HPDE6-E6E7 (cell line): Measurements from ENCODE around the gene NCKAP5.

Experiments used
- DNase-seq: peaks from one replicate; pipeline ENCODE4 v3.0.0; 2011; ENCODE audit warnings: missing footprints; ENCODE audit errors: extremely low spot score

NCKAP5 gene

GRCh38 chr2:133152801-133153200 is 415.5 kb downstream of the NCKAP5 start:
- DNase-seq: no peak

GRCh38 chr2:133148187-133148586 is 420.1 kb downstream of the NCKAP5 start:
- DNase-seq: no peak

- no peak for DNase-seq
Observed at GRCh38 chr2:133146893-133147292, 421.4 kb downstream of the NCKAP5 start.

GRCh38 chr2:133143645-133144044 is 424.6 kb downstream of the NCKAP5 start:
- no peak for DNase-seq

GRCh38 chr2:133142087-133142486 is 426.2 kb downstream of the NCKAP5 start:
- DNase-seq: no peak

GRCh38 chr2:133140620-133141019 is 427.6 kb downstream of the NCKAP5 start:
- no peak for DNase-seq

GRCh38 chr2:133139847-133140533 is 428.3 kb downstream of the NCKAP5 start:
- DNase-seq: no peak

GRCh38 chr2:133138693-133139092 is 429.6 kb downstream of the NCKAP5 start:
- peak; percentile 70 for DNase-seq

GRCh38 chr2:133135035-133135654 is 433.1 kb downstream of the NCKAP5 start:
- no peak for DNase-seq

- DNase-seq: no peak
Observed at GRCh38 chr2:133130548-133131246, 437.6 kb downstream of the NCKAP5 start.

- DNase-seq: no peak
Observed at GRCh38 chr2:133124446-133124845, 443.8 kb downstream of the NCKAP5 start.

- DNase-seq: no peak
Observed at GRCh38 chr2:133123904-133124303, 444.4 kb downstream of the NCKAP5 start.

- DNase-seq: no peak
Observed at GRCh38 chr2:133123393-133123792, 444.9 kb downstream of the NCKAP5 start.

GRCh38 chr2:133122529-133122928 is 445.7 kb downstream of the NCKAP5 start:
- DNase-seq: no peak

- no peak for DNase-seq
Observed at GRCh38 chr2:133120310-133120709, 448.0 kb downstream of the NCKAP5 start.

- DNase-seq: no peak
Observed at GRCh38 chr2:133110201-133110600, 458.1 kb downstream of the NCKAP5 start.

GRCh38 chr2:133109772-133110171 is 458.5 kb downstream of the NCKAP5 start:
- peak; percentile 58 for DNase-seq

- no peak for DNase-seq
Observed at GRCh38 chr2:133107058-133107815, 461.0 kb downstream of the NCKAP5 start.

GRCh38 chr2:133104871-133105270 is 463.4 kb downstream of the NCKAP5 start:
- no peak for DNase-seq

GRCh38 chr2:133098787-133099186 is 469.5 kb downstream of the NCKAP5 start:
- no peak for DNase-seq

- peak; percentile 10 for DNase-seq
Observed at GRCh38 chr2:133097666-133098065, 470.6 kb downstream of the NCKAP5 start.

GRCh38 chr2:133092571-133092970 is 475.7 kb downstream of the NCKAP5 start:
- no peak for DNase-seq
